ENCODE results near the gene SFXN4. TPM values are rescaled to one million over a fixed set of nuclear protein-coding genes. Genes with fewer than 3 reads are reported as not detected.
A peak's percentile ranks its signal among the peaks of the same experiment; 100 is the strongest.

Gene SFXN4
- total and polyA plus RNA-seq, 2 of the 13 experiments (the other 11 are each of a cell fraction or from before 2014, with no cell fraction given), result 47.7 to 64.9 TPM

DNA sequence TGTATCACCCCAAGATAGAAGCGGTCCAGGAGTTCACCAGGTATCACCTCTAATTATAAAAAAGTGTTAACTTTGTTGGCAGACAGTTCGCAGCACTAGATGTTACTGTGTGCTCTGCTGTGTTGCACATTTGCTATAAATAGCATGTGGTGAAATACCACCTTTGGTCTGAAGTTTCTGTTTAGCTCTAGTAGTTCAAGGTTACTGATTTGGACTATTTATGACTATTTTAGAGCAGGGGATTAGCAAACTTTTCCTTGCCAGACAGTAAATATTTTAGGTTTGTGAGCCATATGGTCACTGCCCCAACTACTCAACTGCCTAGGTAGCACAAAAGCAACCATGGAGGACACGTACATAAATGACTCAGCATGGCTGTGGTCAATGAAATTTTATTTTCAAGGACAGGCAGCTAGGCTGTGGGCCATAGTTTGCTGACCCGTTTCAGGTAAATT, 45.1 kb downstream of the SFXN4 start (continued):
- TF ChIP-seq ZFP62 (CRISPR knock-in tag; IDR thresholded peaks at IDR 0.05) (no peak), RXRA (CRISPR knock-in tag; IDR thresholded peaks at IDR 0.05) (peak; percentile 39; the same call in 1 of the 2 replicates), ZNF782 (CRISPR knock-in tag; IDR thresholded peaks at IDR 0.05; ENCODE audit: borderline replicate concordance) (no peak), ZNF83 (CRISPR knock-in tag; IDR thresholded peaks at IDR 0.05; ENCODE audit: borderline replicate concordance) (no peak), MATR3 (CRISPR knock-in tag; IDR thresholded peaks at IDR 0.05) (no peak), EZH2 (conservative IDR thresholded peaks at IDR 0.05; ENCODE audit: low read depth, low read length) (no peak), RBM39 (IDR thresholded peaks at IDR 0.05; ENCODE audit: low read depth, low read length, poor library complexity, severe bottlenecking) (no peak), ZFP36 (IDR thresholded peaks at IDR 0.05; ENCODE audit: borderline replicate concordance, low read depth, low read length, partially characterized antibody) (no peak), ZNF558 (CRISPR knock-in tag; IDR thresholded peaks at IDR 0.05; ENCODE audit: borderline replicate concordance) (no peak), ZNF878 (CRISPR knock-in tag; IDR thresholded peaks at IDR 0.05) (peak; percentile 91), RXRB (CRISPR knock-in tag; IDR thresholded peaks at IDR 0.05; ENCODE audit: borderline replicate concordance) (peak; percentile 97), THAP11 (CRISPR knock-in tag; IDR thresholded peaks at IDR 0.05) (peak; percentile 62), ZNF768 (CRISPR knock-in tag; IDR thresholded peaks at IDR 0.05) (no peak), ZNF670 (CRISPR knock-in tag; IDR thresholded peaks at IDR 0.05; ENCODE audit: borderline replicate concordance) (peak; percentile 63; the same call in 1 of the 2 replicates)
- TF ChIP-seq, protein P1, sequence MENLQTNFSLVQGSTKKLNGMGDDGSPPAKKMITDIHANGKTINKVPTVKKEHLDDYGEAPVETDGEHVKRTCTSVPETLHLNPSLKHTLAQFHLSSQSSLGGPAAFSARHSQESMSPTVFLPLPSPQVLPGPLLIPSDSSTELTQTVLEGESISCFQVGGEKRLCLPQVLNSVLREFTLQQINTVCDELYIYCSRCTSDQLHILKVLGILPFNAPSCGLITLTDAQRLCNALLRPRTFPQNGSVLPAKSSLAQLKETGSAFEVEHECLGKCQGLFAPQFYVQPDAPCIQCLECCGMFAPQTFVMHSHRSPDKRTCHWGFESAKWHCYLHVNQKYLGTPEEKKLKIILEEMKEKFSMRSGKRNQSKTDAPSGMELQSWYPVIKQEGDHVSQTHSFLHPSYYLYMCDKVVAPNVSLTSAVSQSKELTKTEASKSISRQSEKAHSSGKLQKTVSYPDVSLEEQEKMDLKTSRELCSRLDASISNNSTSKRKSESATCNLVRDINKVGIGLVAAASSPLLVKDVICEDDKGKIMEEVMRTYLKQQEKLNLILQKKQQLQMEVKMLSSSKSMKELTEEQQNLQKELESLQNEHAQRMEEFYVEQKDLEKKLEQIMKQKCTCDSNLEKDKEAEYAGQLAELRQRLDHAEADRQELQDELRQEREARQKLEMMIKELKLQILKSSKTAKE (CRISPR knock-in tag; IDR thresholded peaks at IDR 0.05; ENCODE audit: borderline replicate concordance), result peak; percentile 97
- TF ChIP-seq, protein P2, sequence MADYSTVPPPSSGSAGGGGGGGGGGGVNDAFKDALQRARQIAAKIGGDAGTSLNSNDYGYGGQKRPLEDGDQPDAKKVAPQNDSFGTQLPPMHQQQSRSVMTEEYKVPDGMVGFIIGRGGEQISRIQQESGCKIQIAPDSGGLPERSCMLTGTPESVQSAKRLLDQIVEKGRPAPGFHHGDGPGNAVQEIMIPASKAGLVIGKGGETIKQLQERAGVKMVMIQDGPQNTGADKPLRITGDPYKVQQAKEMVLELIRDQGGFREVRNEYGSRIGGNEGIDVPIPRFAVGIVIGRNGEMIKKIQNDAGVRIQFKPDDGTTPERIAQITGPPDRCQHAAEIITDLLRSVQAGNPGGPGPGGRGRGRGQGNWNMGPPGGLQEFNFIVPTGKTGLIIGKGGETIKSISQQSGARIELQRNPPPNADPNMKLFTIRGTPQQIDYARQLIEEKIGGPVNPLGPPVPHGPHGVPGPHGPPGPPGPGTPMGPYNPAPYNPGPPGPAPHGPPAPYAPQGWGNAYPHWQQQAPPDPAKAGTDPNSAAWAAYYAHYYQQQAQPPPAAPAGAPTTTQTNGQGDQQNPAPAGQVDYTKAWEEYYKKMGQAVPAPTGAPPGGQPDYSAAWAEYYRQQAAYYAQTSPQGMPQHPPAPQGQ (CRISPR knock-in tag; IDR thresholded peaks at IDR 0.05; ENCODE audit: borderline replicate concordance), result no peak
- TF ChIP-seq, protein P3, sequence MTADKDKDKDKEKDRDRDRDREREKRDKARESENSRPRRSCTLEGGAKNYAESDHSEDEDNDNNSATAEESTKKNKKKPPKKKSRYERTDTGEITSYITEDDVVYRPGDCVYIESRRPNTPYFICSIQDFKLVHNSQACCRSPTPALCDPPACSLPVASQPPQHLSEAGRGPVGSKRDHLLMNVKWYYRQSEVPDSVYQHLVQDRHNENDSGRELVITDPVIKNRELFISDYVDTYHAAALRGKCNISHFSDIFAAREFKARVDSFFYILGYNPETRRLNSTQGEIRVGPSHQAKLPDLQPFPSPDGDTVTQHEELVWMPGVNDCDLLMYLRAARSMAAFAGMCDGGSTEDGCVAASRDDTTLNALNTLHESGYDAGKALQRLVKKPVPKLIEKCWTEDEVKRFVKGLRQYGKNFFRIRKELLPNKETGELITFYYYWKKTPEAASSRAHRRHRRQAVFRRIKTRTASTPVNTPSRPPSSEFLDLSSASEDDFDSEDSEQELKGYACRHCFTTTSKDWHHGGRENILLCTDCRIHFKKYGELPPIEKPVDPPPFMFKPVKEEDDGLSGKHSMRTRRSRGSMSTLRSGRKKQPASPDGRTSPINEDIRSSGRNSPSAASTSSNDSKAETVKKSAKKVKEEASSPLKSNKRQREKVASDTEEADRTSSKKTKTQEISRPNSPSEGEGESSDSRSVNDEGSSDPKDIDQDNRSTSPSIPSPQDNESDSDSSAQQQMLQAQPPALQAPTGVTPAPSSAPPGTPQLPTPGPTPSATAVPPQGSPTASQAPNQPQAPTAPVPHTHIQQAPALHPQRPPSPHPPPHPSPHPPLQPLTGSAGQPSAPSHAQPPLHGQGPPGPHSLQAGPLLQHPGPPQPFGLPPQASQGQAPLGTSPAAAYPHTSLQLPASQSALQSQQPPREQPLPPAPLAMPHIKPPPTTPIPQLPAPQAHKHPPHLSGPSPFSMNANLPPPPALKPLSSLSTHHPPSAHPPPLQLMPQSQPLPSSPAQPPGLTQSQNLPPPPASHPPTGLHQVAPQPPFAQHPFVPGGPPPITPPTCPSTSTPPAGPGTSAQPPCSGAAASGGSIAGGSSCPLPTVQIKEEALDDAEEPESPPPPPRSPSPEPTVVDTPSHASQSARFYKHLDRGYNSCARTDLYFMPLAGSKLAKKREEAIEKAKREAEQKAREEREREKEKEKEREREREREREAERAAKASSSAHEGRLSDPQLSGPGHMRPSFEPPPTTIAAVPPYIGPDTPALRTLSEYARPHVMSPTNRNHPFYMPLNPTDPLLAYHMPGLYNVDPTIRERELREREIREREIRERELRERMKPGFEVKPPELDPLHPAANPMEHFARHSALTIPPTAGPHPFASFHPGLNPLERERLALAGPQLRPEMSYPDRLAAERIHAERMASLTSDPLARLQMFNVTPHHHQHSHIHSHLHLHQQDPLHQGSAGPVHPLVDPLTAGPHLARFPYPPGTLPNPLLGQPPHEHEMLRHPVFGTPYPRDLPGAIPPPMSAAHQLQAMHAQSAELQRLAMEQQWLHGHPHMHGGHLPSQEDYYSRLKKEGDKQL (CRISPR knock-in tag; IDR thresholded peaks at IDR 0.05; ENCODE audit: low read depth), result peak; percentile 60; the same call in 1 of the 2 replicates
- TF ChIP-seq, protein P4, sequence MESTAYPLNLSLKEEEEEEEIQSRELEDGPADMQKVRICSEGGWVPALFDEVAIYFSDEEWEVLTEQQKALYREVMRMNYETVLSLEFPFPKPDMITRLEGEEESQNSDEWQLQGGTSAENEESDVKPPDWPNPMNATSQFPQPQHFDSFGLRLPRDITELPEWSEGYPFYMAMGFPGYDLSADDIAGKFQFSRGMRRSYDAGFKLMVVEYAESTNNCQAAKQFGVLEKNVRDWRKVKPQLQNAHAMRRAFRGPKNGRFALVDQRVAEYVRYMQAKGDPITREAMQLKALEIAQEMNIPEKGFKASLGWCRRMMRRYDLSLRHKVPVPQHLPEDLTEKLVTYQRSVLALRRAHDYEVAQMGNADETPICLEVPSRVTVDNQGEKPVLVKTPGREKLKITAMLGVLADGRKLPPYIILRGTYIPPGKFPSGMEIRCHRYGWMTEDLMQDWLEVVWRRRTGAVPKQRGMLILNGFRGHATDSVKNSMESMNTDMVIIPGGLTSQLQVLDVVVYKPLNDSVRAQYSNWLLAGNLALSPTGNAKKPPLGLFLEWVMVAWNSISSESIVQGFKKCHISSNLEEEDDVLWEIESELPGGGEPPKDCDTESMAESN (CRISPR knock-in tag; conservative IDR thresholded peaks at IDR 0.05), result peak; percentile 68
